NCI-H510A treated with DMSO at 0.1 percent for 48 hours (cell line): Measurements from ENCODE around the gene TMCC3.
A peak's percentile ranks its signal among the peaks of the same experiment; 100 is the strongest.

Experiments
- DNase-seq: peaks from one replicate; lab custom pipeline; 2025; lab: John Stamatoyannopoulos, UW

Gene TMCC3

DNA sequence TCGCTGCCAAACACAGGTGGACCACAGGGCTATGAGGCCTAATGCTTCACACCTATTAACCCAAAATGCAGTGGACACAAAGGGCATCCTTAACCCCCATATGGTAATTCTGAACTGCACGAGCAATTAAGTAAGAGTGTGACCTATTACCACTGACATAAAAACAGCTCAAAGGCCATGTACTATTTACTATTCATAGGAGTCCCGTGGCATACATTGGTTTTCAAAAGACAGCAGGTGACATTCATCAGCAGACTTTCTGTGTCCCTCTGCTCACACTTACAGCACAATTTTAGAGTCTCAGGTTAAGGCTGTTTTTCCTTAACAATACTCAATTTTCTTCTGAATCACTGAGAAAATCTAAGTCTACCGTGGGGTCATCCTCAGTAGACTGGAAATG is 23.1 kb upstream of the TMCC3 start:
- DNase-seq = no peak

DNA sequence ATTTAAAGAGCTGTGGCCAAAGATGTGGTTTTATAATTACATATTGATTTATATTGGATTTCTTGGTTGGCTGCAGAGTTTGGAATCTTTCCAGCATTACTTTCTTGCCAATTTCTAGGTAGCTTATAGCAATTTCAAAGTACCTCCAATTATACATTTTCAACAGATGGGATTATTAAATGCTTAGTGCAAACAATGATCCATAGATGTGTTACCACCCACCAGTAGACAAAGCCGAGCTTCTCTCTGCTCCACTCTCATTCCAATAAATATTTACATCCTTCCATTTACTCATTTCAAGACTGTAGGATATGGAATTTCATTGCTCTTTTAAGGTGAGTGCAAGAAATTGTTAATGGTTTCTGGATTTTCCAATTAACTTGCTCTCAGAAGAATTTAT is 21.6 kb upstream of the TMCC3 start:
- no peak for DNase-seq

DNA sequence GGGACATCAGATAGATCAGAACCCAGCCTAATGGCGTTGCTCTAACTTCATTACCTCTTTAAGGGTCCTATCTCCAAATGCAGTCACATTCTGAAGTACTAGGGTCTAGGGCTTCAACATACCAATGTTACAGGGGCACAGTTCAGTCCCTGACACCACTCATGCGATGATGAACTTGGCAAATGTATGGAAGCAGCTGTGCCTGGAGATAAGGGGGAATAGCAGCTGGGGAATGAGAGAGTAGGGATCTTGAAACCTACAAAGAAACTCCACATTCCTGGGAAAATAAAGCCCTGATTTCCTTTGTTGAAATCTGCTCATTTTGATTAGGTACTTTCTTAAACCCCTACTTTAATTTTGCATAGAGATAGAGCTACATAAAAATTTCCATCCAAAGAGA is 20.5 kb upstream of the TMCC3 start:
- DNase-seq = no peak

DNA sequence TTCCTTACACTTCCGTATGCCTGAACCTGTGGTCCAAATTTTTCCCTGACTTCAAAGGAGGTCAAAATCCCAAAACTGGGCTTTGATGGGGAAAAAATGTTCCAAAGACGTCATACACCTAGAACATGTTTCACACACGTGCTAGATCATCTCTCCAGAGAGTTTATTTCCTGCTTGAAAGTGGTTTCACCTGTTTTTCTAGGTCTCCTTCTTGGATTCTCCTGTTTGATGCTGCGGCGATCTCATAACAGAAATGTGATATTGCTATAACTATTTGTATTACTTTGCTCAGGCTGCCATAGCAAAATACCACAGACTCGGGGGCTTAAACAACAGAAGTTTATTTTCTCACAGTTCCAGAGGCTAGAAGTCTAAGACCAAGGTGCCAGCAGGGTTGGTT is 19.7 kb upstream of the TMCC3 start:
- no peak for DNase-seq

DNA sequence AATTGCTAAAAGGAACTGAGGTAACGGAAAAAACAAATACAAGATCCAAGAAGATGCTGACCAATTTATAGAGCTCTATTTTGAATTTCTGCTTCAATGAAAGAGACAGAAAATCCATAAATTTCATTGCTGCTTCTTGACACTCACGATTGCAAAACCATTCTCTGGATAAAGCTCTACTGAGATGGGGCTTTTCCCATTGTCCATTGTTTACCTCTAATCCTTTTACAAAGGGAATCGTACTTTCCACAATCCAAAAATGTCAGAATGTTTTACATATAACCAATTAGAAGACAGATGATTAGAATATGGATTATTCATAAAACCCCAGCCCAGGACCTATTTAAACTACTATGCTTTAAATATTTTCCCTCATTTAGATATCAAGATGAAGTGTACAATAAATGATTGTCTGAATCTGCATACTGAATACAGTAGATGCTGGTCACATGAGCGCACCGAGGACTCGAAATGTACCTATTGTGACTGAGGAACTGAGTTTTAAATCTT is 16.7 kb upstream of the TMCC3 start:
- no peak for DNase-seq

DNA sequence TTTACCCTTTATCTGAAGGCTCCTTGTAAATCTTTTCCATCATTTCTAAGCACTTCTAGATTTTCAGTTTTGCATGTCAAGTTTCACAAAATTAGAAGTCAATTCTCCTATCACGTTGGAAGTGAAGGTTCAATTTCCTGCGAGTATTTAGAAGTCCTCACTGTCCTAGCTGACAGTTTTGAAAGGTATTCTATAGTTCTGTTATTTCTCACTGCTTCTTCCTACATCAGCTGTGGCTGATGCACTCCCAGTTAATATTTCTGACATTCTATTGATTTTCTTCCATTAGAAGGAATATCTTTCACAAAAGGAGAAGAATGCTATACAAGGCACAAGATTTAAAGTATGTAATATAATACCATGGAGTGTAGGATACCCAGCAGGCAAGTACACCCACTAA is 15.8 kb upstream of the TMCC3 start:
- no peak for DNase-seq

DNA sequence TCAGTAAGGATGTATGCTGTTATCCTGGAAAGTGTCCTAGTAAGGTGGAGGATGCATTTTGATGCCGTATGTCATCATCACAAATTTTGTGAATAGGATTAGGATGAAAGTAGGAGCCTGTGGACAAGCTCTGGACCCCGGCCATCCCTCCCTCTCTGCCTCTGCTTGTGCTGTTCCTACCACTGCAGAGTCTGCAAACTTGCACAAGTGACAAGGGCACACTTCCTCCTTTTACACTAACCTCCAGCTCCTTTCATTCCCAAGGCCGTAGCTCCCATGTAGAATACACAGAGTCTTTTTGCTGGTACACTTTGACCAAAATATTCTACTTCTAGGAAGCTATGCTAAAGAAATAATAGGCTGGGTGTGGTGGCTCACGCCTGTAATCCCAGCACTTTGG is 13.3 kb upstream of the TMCC3 start:
- no peak for DNase-seq

DNA sequence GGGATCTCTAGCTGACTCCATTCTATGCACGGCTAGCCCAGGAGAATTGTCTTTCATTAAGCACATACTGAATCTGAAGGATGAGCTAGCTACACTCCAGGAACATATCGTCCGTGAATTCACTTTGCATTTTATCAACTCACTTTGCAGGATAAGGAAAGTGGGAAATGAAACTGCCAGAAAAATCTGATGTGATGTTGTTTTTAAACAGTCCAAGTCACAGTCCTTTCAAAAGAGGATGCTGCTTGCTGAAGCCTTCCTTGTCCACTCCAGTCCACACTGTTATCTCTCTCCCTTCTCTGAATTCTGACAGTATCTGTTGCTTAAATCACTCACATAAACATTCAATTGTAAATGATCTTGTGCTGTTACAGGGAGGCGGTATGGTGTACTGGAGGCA is 12.7 kb upstream of the TMCC3 start:
- DNase-seq = no peak

DNA sequence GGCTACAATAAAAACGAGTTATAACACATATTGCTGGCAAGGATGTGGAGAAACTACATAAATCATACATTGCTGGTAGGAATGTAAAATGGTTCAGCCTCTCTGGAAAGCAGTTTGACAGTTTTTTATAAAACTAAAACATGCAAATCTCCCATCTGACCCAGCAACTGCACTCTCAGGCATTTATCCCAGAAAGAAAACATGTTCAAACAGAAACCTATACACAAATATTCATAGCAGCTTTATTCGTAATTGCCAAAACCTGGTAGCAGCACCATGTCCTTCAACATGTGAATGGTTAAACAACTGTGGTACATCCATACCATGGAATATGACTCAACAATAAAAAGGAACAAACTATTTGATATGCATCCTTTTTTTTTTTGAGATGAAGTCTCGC is 10.1 kb upstream of the TMCC3 start:
- DNase-seq = no peak

DNA sequence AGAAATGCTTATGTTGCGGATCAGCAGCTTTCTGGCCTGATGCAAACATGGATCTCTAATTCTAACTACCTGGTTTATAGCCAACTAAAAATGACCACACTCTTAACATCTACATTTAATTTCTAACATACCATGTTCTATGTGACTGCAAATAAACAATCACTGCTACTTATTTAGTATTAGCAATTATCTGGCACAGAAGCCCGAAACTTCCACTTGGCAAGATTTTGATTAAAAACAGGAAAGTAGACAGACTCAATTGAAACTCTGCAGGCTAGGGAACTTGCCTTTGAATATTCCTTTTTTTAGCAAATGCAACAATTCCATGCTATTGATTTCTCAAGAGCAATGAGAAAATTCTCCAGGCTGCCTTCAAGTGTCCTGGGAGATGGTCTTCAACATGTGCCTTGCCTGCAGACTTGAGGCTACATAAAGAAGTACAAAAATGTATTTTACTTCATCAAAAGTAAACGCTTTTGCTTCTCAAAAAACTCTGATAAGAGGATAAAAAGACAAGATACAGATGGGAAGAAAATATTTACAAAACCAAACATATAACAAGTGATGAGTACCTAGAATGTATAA is 9.1 kb upstream of the TMCC3 start:
- no peak for DNase-seq

DNA sequence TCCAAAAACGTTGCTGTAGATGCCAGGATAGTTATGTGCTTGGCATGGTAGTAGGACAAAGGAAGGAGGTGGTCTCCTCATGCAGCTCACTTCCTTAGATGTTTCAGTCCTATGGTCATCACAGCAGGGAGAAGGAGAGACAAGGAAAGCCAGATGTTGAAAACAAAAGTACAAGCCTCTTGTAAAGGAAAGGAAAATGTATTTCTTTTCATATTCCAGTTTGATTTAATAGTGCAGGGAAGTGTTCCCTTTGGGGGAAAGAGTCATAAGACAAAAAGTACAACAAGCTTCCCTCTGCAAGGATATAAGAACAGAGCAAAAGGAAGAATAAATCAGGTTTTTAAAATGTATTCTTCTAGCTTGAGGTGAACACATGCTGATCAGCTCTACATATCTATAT is 8.6 kb upstream of the TMCC3 start:
- no peak for DNase-seq

DNA sequence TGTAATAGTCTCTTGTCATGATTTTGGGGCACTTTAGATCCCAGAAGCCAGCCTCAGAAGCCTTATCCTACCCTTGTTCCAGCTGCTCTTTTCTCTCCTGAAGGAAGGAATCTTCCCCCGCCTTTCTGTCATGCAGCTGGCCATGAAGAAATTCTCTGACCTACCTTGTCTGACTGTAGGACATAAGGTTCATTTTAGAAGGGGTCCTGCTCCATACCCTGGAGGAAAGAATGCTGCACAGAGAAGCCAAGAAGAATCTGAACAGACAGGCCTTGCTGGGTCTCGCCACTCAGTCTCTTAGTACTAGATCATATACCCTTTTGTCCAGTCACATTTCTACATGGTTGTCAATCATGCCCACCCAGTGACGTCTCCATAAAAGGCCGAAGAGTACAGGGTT is 6.2 kb upstream of the TMCC3 start:
- DNase-seq = no peak

DNA sequence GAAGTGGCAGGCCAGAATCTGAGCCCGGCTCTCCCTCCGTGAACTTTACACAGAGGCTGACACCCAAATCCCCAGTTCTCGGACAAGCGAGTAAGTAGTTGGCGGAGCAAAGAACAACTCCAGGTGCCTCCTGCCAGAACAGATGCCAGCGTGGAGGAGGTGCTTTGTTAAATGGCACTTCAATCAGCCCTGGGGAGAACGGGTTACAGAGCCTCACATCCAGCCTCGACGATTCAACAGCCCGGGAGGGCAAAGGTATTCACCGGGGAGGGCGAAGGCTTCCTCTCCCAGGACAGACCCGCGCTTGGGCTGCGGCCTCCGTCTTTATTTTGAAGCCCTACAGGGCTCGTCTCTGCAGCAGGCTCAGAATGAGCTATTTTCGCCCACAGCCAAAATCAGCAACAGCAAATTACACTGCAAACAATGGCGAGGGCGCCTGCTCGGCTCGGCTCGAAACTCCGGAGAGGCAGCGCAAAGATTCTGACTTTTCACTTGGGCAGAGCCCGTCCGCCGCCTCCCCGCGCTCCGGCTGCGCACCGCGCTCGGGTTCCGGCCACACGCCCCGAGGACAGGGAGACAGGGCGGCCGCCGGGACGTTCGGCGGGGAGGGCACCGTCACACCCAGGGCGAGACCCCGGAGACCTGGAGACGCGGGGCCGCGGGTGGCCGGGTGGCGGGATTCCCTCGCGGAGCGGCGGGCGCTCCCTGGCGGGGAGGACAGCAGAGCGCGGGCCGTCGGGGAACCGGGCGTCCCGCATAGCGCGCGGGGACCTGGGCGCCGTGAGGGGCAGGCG is 811 bp downstream of the TMCC3 start:
- DNase-seq = peak; percentile 24

DNA sequence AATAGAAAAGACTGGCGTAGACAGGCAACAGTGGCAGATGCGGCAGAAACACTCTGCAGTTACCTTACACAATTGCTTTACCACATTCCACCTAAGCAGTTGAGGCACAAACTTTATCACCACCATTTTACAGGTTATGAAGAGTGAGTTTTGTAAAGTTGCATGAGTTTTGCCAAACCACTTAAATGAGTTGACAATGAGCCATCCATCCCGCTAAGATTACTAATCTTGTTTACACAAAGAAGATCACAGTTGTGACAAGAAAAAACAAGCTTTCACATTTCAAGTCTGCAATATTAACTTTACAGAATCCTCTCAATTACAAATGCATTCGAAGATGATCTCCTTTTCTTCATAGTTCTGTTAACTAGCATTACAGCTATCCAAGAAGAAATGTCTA is 1.8 kb downstream of the TMCC3 start:
- DNase-seq = no peak

DNA sequence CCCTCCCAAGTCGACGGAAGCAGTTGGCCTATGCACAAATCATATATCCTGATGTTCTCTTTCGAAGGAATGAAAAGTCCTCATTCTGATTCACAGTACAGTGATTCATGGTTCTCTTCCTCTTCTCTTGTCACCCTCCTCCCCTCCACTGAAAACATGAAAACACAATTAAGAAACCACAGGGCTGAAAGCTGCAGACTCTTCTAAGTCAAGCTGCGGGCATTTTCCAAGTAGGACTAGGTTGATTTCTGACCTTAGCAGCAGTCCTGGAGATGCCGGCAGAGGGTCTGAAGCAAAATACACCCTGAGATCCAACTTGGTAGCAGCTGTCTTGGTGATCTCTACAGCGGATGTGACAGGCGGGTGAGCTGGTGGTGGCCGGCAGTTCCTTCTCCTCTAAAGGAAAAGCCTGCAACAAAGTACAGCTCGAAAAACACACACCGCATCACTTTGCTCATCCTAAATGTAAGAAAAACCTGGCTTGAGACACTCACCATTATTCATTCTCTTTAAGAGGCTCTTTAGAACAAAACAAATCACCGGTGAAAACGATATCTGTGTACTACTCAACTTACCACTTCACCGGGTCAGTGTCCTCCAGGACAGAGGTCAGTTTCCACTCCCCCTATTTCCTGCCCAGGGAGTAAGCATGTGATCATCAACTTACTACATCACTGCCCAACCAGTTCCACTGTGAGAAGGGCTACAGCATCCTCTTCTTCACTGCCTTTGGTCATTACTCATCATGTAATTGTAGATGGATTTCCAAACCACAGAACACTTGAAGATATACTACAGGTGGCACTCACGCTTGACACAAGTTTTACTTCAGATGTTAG is 6.0 kb downstream of the TMCC3 start:
- peak; percentile 62 for DNase-seq

DNA sequence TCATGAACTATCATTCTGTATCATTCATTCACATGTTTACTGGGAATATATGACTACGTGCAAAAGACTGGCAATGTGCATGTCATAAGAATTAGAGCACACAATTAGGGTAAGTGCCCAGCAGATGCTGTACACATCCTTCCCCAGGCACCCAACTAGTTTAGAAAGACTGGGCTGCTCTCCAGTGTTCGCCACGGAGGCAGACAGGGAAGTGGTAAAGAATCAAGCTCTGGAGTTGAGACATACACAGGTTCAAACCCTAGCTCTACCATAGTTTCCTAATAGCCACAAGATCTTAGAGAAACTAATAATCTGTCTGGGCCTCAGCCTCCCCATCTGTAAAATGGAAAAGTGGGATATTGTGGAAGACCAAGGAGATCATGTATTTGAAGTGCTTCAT is 6.8 kb downstream of the TMCC3 start:
- DNase-seq = no peak

DNA sequence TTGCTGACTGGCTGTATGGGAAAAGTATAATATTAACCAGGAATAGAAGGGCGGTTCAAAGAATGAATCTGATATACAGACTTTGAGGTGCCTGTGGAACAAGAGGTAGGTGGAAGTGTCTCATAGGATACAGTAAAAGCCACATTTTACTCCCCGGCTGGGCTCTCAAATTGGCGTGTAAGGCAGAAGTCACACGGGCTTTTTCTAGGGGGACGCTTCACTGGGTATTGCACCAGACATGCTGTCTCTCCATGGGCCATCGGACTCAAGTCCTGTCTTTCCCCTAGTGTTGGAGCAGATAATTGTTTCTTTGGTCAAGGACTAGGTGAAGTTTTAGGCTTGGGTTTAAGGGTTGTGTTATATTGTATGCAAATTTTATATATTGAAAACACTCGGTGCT is 9.1 kb downstream of the TMCC3 start:
- no peak for DNase-seq

DNA sequence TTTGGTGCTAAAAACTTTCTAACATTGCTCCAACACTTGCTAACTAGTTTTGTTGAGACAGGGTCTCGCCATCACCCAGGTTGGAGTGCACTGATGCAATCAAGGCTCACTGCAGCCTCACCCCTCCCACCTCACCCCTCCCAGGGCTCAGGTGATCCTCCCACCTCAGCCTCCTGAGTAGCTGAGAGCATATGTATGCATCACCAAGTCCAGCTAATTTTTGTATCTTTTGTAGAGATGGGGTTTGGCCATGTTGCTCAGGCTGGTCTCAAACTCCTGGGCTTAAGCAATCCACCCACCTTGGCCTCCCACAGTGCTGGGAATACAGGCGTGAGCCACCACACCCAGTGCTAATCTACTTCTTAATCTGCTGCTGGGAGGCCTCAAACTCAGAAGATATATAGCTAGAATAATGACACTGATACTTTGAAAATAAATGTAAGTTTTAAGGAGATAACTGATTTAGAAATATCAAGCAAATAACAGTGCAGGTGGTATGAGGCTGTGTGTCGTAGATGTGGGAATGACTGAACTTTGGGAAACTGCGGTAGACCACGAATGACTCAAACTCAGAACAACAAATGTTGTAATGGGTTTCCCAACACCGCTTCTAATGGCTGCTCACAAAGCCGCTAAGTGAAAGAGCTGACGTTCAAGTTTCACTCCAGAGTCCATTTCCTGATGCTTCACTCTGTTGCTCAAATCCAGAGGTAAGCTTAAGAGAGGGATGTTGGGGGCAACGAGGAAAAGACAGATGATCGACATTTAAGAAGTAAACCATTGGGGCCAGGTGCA is 10.0 kb downstream of the TMCC3 start:
- DNase-seq = no peak

DNA sequence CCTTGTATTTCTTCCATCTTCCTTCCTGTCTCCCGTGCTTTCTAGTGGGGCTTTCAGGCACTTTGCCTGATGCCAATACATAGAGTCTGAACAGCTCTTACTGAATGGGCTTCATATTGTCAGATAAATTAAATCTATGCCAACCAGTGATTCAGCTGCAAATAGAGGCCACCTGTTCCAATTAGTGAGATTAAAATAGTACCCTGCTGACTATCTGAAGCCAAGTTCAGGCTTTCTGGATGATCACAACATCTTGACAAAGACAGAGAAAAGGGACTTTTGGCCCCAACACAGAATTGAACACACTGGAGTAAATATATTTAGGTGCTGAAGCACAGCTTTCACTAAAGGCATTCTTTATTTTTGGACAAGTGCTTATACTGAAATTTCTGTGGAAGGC is 11.8 kb downstream of the TMCC3 start:
- DNase-seq = no peak

DNA sequence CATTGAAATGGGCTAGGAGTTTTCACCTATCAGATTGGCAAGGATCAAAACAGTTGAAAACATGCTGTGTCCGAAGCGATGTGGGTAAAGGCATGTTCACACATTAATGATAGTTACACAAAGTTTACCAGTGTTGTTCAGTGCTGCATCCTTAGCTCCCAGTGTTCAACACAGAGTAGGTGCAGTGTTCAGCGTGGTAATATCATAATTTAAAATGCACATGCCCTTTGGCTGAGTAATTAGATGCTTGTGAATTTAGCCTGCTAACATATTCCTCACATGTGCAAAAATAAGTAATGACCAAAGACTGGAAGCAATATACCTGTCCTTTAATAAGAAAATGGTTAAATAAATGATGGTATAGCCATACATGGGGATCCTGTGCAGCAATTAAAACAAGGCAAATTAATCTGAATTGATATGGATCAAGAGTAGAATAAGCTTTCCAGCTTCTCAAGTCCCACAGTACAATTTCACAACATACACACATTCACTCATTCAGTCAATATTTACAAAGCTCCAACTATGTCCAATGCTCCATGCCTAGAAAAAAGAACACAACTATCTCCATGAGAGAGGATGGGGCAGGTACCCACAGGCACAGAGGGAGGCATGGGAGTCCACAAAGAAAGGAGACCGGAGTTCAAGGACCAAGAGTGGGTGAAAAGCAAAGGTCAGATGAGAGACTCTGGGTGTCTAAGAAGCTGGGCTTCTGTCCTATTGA is 12.8 kb downstream of the TMCC3 start:
- no peak for DNase-seq

DNA sequence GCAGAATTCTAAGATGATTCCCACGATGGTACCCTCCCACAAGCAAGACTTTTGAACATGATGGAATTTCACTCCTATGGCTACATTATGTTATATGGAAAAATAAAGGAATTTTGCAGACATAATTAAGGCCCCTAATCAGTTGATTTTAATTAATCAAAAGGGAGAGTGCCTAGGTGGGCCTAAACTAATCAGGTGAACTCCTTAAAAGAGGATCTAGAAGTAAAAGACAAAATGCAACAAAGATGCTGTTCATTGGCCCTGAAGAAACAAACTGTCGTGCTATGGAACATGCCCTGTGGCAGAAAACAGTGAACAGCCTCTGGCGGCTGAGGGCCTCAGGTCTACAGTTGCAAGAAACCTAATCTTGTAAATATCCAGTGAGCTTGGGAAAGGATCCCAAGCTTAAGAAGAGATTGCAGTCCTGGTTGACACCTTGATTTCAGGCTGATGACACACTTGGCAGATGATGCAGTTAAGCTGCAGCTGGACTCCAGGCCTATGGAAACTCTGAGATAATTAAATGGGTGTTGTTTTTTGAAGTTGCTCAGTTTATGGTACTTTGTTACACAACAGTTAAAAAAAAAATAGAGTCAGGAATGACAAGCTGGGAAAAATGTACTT is 13.8 kb downstream of the TMCC3 start:
- no peak for DNase-seq
